GM12878 (cell line): Measurements from ENCODE around the gene AGAP2. TPM values are rescaled to one million over a fixed set of nuclear protein-coding genes. Genes with fewer than 3 reads are reported as not detected.
A peak's percentile ranks its signal among the peaks of the same experiment; 100 is the strongest.

ENCODE experiments used
- ATAC-seq: fragments of 200-7000 bp; cut with Tn5 transposase; 3 replicates; pipeline ENCODE4 v1.9.1; 2020; ENCODE audit warnings: mild to moderate bottlenecking, moderate library complexity
- BruUV-seq: library from RNA; stranded (reverse); fragments of 400-500 nt; replicated peaks from 2 replicates; lab custom pipeline; 2021; lab: Mats Ljungman, UMichigan
- CTCF ChIA-PET: fragments of 300-600 bp; sonication (Branson Sonifier 250); formaldehyde crosslinking; extraction: SDS; loops from one replicate; lab custom pipeline; 2021; ENCODE audit warnings: inconsistent platforms; lab: Yijun Ruan, JAX
- POLR2A ChIA-PET: fragments of 350-600 bp; formaldehyde crosslinking; extraction: SDS; loops from one replicate; lab custom pipeline; 2021; ENCODE audit warnings: inconsistent platforms; lab: Charles Lee
- RAD21 ChIA-PET: fragments of 300-600 bp; sonication (Branson Sonifier 250); formaldehyde crosslinking; loops from one replicate; lab custom pipeline; 2023; ENCODE audit warnings: antibody characterized with exemption; ENCODE audit not compliant: unreplicated experiment; lab: Charles Lee
- SMC1A ChIA-PET: fragments of 300-600 bp; sonication (Branson Sonifier 250); formaldehyde crosslinking; loops from one replicate; lab custom pipeline; 2023; ENCODE audit not compliant: unreplicated experiment, uncharacterized antibody; lab: Charles Lee
- DNase-seq: peaks from one replicate; pipeline ENCODE4 v3.0.0-alpha.2; 2011; ENCODE audit warnings: low read depth, low spot score
- FAIRE-seq: peaks from 3 replicates; lab custom pipeline; 2011; peaks lifted over from hg19 to GRCh38; lab: Jason Lieb, UNC
- H2AFZ ChIP-seq: 2 replicates; pipeline ENCODE4 v1.6.0; 2011; ENCODE audit warnings: low read depth, low read length, control low read depth; ENCODE audit not compliant: control insufficient read depth
- H3K27ac ChIP-seq: 2 replicates; pipeline ENCODE4 v1.5.1; 2011; ENCODE audit warnings: control low read depth; ENCODE audit not compliant: control insufficient read depth, insufficient read depth
- H3K27me3 ChIP-seq, 2 experiments: replicated peaks in 1 of 2; 2 replicates each; pipeline versions ENCODE4 v1.6.0 to v1.6.1; 2011; ENCODE audit warnings: low read length in 1 of 2; ENCODE audit not compliant: control insufficient read depth in 2 of 2, insufficient read depth in 2 of 2
- H3K36me3 ChIP-seq, 2 experiments: 2 replicates each; pipeline ENCODE4 v1.5.1; 2011; ENCODE audit warnings: low read length in 1 of 2; ENCODE audit not compliant: control insufficient read depth in 2 of 2, insufficient read depth in 2 of 2
- H3K4me1 ChIP-seq: 2 replicates; pipeline ENCODE4 v1.6.1; 2011; ENCODE audit warnings: mild to moderate bottlenecking, low read length, moderate library complexity, mixed read lengths; ENCODE audit not compliant: control insufficient read depth, insufficient read depth
- H3K4me2 ChIP-seq: 2 replicates; pipeline ENCODE4 v1.6.0; 2011; ENCODE audit warnings: control low read depth; ENCODE audit not compliant: control insufficient read depth, insufficient read depth
- H3K4me3 ChIP-seq: fragments of 200-600 bp; sonication (generic); 2 replicates; pipeline ENCODE4 v1.5.1; 2016
- H3K79me2 ChIP-seq: 2 replicates; pipeline ENCODE4 v1.6.0; 2011; ENCODE audit warnings: low read length; ENCODE audit not compliant: control insufficient read depth, insufficient read depth
- H3K9ac ChIP-seq: 2 replicates; pipeline ENCODE4 v1.8.0; 2011; ENCODE audit warnings: low read length, control low read depth, mixed read lengths; ENCODE audit not compliant: control insufficient read depth, insufficient read depth
- H3K9me3 ChIP-seq: replicated peaks from 3 replicates; pipeline ENCODE4 v1.5.1; 2011; ENCODE audit warnings: mild to moderate bottlenecking, low read length; ENCODE audit not compliant: control insufficient read depth, insufficient read depth
- H4K20me1 ChIP-seq: 2 replicates; pipeline ENCODE4 v1.6.0; 2011; ENCODE audit not compliant: control insufficient read depth, insufficient read depth
- KDM1A ChIP-seq: fragments of 200-600 bp; sonication (generic); IDR thresholded peaks from 2 replicates; pipeline ENCODE4 v1.6.1; 2016; ENCODE audit warnings: borderline replicate concordance
- NR2C2 ChIP-seq: IDR thresholded peaks from 2 replicates; pipeline ENCODE4 v1.6.1; 2011; ENCODE audit warnings: borderline replicate concordance, low read depth; ENCODE audit not compliant: control insufficient read depth, insufficient read length
- POU2F2 ChIP-seq: IDR thresholded peaks from 3 replicates; pipeline ENCODE4 v1.6.1; 2011; ENCODE audit warnings: low read depth, mild to moderate bottlenecking, low read length, borderline replicate concordance
- SMARCA5 ChIP-seq: fragments of 450-650 bp; IDR thresholded peaks from 2 replicates; pipeline ENCODE4 v1.6.1; 2017; ENCODE audit warnings: mild to moderate bottlenecking
- SPI1 ChIP-seq: IDR thresholded peaks from 2 replicates; pipeline ENCODE4 v1.6.1; 2011; ENCODE audit warnings: low read depth, mild to moderate bottlenecking, low read length, moderate library complexity, borderline replicate concordance; ENCODE audit not compliant: insufficient read depth
- ZNF217 ChIP-seq: fragments of 450-650 bp; IDR thresholded peaks from 2 replicates; pipeline ENCODE4 v1.6.1; 2017; ENCODE audit warnings: antibody characterized with exemption, mild to moderate bottlenecking
- WGBS: methylation state at CpG from one replicate; pipeline ENCODE4 v1.1.6; 2016; ENCODE audit warnings: low lambda C conversion rate; ENCODE audit not compliant: insufficient replicate concordance, insufficient coverage; ENCODE audit errors: missing lambda C conversion rate; 5-methylcytosine and 5-hydroxymethylcytosine counted together
- in situ Hi-C: fragments of 300-500 bp; cut with MboI; formaldehyde crosslinking; loops from 9 replicates; pipeline ENCODE4 v1.14.3; 2018; ENCODE audit warnings: mixed read lengths
- intact Hi-C: fragments of 100-400 bp; cut with micrococcal nuclease; formaldehyde crosslinking; loops from one replicate; pipeline ENCODE4 v1.14.2; 2022; ENCODE audit not compliant: unreplicated experiment
- polyA plus RNA-seq, 11 experiments: library from polyadenylated mRNA; depleted of rRNA in 4 of 11; unstranded in 6 of 11; stranded (reverse) in 5 of 11; fragments of >200 nt; fragmentation: Nextera tagmentation in 4 of 11; fragmentation: Illumina TruSeq in 1 of 11; extraction: Ambion mirVana in 4 of 11; extraction: Trizol in 1 of 11; gene quantifications; 1 replicate in 1 of 11; 2 replicates in 10 of 11; pipeline versions ENCODE4 v1.2.1 to v1.2.3, GENCODE V29; 2011 to 2016; ENCODE audit warnings: inconsistent platforms in 2 of 11, missing spikeins in 2 of 11, low read depth in 1 of 11
- total RNA-seq, 4 experiments: library from RNA; depleted of rRNA in 3 of 4; stranded (reverse); fragments of >200 nt in 3 of 4; fragmentation: Illumina TruSeq in 1 of 4; extraction: Trizol in 1 of 4; gene quantifications; 2 replicates each; pipeline versions ENCODE4 v1.2.1 to v1.2.3, GENCODE V29; 2013 to 2021
- TF ChIP-seq, protein P1 (sequence below): IDR thresholded peaks from 2 replicates; pipeline ENCODE4 v1.6.1; 2011; ENCODE audit warnings: low read depth, low read length, improper control_type of control experiment, borderline replicate concordance
- TF ChIP-seq, protein P2 (sequence below): IDR thresholded peaks from 2 replicates; pipeline ENCODE4 v1.6.1; 2012; ENCODE audit warnings: low read depth, low read length, improper control_type of control experiment

The AGAP2 gene
- total and polyA plus RNA-seq, 10 of the 15 experiments (the other 5 are each of a cell fraction or from before 2014, with no cell fraction given): 0.29 to 19.8 (median 11.0) TPM

- TF ChIP-seq, protein P1, sequence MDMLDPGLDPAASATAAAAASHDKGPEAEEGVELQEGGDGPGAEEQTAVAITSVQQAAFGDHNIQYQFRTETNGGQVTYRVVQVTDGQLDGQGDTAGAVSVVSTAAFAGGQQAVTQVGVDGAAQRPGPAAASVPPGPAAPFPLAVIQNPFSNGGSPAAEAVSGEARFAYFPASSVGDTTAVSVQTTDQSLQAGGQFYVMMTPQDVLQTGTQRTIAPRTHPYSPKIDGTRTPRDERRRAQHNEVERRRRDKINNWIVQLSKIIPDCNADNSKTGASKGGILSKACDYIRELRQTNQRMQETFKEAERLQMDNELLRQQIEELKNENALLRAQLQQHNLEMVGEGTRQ: no peak
- TF ChIP-seq, protein P2, sequence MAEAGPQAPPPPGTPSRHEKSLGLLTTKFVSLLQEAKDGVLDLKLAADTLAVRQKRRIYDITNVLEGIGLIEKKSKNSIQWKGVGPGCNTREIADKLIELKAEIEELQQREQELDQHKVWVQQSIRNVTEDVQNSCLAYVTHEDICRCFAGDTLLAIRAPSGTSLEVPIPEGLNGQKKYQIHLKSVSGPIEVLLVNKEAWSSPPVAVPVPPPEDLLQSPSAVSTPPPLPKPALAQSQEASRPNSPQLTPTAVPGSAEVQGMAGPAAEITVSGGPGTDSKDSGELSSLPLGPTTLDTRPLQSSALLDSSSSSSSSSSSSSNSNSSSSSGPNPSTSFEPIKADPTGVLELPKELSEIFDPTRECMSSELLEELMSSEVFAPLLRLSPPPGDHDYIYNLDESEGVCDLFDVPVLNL: no peak
- TF ChIP-seq POU2F2: no peak
These were observed 2.3 kb upstream of the AGAP2 start (continued) for GRCh38 chr12:57740656-57741412.

DNA sequence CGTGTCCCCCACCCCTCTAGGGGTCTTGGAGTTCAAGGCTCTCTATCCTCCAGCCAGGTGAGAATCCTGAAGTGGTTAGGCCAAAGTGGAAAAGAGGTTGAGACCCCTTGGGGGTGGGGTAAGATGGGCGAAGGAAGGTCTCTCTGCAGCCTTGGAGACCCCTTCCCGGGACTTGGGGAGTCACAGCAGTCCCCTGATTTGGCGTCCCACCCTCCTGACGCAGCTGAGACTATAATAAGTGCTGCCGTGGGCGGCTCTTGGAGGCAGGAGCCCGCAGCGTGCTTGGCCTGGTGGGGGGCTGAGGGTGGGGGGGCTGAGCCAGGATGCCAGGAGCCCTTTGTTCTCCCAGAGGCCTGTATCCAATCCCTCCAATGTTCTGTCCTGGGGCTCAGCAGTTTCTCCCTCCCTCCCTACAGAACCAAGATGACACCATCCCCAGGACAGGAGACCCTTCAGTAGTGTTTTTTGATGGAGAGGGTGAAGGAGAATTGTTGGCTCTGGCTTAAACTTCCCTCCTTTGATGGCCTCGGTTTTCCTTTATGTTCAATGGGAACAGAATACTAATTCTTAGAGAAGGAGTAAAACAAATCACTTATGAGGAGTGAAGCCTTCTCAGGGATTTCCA is 1.5 kb upstream of the AGAP2 start:
- peaks cover 20% of the 10 kb centered on the region for H3K79me2 ChIP-seq
- SMC1A ChIA-PET: interaction anchor here (0.5 to 1.5 kb wide), 2 partner anchors 157 to 158 kb away, joined by 4 read pairs; no protein-coding TSS in a partner anchor

More for the DNA sequence above, 1.5 kb upstream of the AGAP2 start:
- no peaks in the 10 kb centered on the region for H4K20me1 ChIP-seq
- RAD21 ChIA-PET: interaction anchor here (2.4 kb wide), 1 partner anchor 16 kb away, joined by 13 read pairs; no protein-coding TSS in a partner anchor
- DNase-seq (no peak), FAIRE-seq (no peak), ATAC-seq (no peak)
- no peaks in the 10 kb centered on the region for H3K27me3 ChIP-seq
- CTCF ChIA-PET: interaction anchor here (1.1 to 3.8 kb wide), 4 partner anchors 20 to 156 kb away, joined by 3 to 22 read pairs (median 6); partner anchors contain the start of gene OS9
- H2AFZ ChIP-seq: no peak overlapping the region
- H3K4me3 ChIP-seq: no peak overlapping the region
- no peaks in the 10 kb centered on the region for H3K36me3 ChIP-seq
- WGBS: 66% methylated on average over 9 of the region's 10 CpGs
- TF ChIP-seq NR2C2: no peak
- TF ChIP-seq SPI1: no peak
- no peak for TF ChIP-seq SMARCA5
- TF ChIP-seq KDM1A: no peak
- TF ChIP-seq ZNF217: no peak
- H3K9me3 ChIP-seq: no peaks in the 10 kb centered on the region
- POLR2A ChIA-PET: interaction anchor here (0.9 kb wide), 1 partner anchor 12 kb away, joined by 4 read pairs; the partner anchor contains the start of gene CDK4
- H3K4me1 ChIP-seq: peaks cover 18% of the 10 kb centered on the region
- no TSS peak for BruUV-seq
- H3K9ac ChIP-seq: no peak overlapping the region
- in situ Hi-C loops (no loop called here), intact Hi-C loops (loop anchor here (2.0 kb wide), 1 partner anchor 45 kb away; the partner anchor contains the start of gene OS9)
- H3K4me2 ChIP-seq: peak overlapping the region; percentile 64
- no peak overlapping the region for H3K27ac ChIP-seq
